HL-60 (cell line): ENCODE results near the gene KRT85.

Experiments used
- DNase-seq, 2 experiments: peaks; one replicate each; pipeline ENCODE4 v3.0.0-alpha.2; 2010 to 2020; ENCODE audit warnings: low read depth in 1 of 2, low spot score in 1 of 2
- H3K27ac ChIP-seq: fragments of 250-450 bp; sonication (Bioruptor Pico); replicated peaks from 2 replicates; pipeline ENCODE4 v1.5.1; 2020; ENCODE audit warnings: mild to moderate bottlenecking, moderate library complexity
- H3K27me3 ChIP-seq: fragments of 250-450 bp; sonication (Bioruptor Pico); 2 replicates; pipeline ENCODE4 v1.5.1; 2021; ENCODE audit warnings: mild to moderate bottlenecking, moderate library complexity; ENCODE audit not compliant: insufficient read depth, poor library complexity, severe bottlenecking
- H3K4me3 ChIP-seq: replicated peaks from 2 replicates; pipeline ENCODE4 v1.5.1; 2011; ENCODE audit warnings: mild to moderate bottlenecking, control low read depth, low read length; ENCODE audit not compliant: insufficient read depth
- GABPA ChIP-seq: IDR thresholded peaks from 2 replicates; pipeline ENCODE4 v1.6.1; 2012; ENCODE audit warnings: low read depth
- POLR2AphosphoS5 ChIP-seq: IDR thresholded peaks from 2 replicates; pipeline ENCODE4 v1.6.1; 2012; ENCODE audit warnings: low read depth
- SPI1 ChIP-seq: IDR thresholded peaks from 2 replicates; pipeline ENCODE4 v1.6.1; 2012; ENCODE audit warnings: low read depth, mild to moderate bottlenecking, borderline replicate concordance
- TF ChIP-seq, protein P1 (sequence below): IDR thresholded peaks from 2 replicates; pipeline ENCODE4 v1.6.1; 2012; ENCODE audit warnings: low read depth; ENCODE audit not compliant: insufficient replicate concordance
- TF ChIP-seq, protein P2 (sequence below): IDR thresholded peaks from one replicate; pipeline ENCODE4 v1.5.1; 2011; ENCODE audit warnings: low read length, control low read depth, inconsistent platforms; ENCODE audit not compliant: insufficient read depth

The KRT85 gene

DNA sequence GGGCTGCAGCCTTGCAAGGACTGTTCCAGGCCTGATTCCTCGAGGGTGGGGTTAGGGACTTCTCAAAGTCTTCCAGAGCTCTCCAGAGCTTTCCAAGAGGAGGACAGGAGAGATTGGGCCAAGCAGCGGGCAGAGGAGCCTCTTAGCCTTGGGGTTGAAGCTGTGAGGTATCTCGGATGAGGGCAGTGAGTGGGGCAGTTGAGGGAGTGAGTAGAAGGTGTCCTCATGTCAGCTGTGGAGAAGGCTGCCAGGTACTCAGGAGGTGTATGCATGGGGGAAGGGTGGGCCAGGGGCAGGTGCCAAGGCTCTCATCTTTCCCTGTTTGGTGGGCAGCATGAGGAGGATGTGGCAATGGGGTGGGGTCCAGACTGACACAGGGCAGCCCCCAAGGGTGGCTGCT lies 53.8 kb downstream of the KRT85 start:
- no peak overlapping the region for H3K27ac ChIP-seq
- H3K4me3 ChIP-seq: no peak overlapping the region
- DNase-seq: no peak
- H3K27me3 ChIP-seq: peaks cover 19% of the 10 kb centered on the region
- TF ChIP-seq, protein P1, sequence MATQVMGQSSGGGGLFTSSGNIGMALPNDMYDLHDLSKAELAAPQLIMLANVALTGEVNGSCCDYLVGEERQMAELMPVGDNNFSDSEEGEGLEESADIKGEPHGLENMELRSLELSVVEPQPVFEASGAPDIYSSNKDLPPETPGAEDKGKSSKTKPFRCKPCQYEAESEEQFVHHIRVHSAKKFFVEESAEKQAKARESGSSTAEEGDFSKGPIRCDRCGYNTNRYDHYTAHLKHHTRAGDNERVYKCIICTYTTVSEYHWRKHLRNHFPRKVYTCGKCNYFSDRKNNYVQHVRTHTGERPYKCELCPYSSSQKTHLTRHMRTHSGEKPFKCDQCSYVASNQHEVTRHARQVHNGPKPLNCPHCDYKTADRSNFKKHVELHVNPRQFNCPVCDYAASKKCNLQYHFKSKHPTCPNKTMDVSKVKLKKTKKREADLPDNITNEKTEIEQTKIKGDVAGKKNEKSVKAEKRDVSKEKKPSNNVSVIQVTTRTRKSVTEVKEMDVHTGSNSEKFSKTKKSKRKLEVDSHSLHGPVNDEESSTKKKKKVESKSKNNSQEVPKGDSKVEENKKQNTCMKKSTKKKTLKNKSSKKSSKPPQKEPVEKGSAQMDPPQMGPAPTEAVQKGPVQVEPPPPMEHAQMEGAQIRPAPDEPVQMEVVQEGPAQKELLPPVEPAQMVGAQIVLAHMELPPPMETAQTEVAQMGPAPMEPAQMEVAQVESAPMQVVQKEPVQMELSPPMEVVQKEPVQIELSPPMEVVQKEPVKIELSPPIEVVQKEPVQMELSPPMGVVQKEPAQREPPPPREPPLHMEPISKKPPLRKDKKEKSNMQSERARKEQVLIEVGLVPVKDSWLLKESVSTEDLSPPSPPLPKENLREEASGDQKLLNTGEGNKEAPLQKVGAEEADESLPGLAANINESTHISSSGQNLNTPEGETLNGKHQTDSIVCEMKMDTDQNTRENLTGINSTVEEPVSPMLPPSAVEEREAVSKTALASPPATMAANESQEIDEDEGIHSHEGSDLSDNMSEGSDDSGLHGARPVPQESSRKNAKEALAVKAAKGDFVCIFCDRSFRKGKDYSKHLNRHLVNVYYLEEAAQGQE: no peak
- TF ChIP-seq, protein P2, sequence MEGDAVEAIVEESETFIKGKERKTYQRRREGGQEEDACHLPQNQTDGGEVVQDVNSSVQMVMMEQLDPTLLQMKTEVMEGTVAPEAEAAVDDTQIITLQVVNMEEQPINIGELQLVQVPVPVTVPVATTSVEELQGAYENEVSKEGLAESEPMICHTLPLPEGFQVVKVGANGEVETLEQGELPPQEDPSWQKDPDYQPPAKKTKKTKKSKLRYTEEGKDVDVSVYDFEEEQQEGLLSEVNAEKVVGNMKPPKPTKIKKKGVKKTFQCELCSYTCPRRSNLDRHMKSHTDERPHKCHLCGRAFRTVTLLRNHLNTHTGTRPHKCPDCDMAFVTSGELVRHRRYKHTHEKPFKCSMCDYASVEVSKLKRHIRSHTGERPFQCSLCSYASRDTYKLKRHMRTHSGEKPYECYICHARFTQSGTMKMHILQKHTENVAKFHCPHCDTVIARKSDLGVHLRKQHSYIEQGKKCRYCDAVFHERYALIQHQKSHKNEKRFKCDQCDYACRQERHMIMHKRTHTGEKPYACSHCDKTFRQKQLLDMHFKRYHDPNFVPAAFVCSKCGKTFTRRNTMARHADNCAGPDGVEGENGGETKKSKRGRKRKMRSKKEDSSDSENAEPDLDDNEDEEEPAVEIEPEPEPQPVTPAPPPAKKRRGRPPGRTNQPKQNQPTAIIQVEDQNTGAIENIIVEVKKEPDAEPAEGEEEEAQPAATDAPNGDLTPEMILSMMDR: no peak
- TF ChIP-seq POLR2AphosphoS5 (no peak), SPI1 (no peak), GABPA (no peak)

GRCh38 chr12:52312086-52312485 lies 55.2 kb downstream of the KRT85 start:
- Histone ChIP-seq H3K4me3 (no peak overlapping the region), H3K27me3 (peaks cover 31% of the 10 kb centered on the region), H3K27ac (no peak overlapping the region)
- TF ChIP-seq SPI1 (no peak), GABPA (no peak), POLR2AphosphoS5 (no peak)
- TF ChIP-seq, protein P2: no peak
- TF ChIP-seq, protein P1: no peak
- DNase-seq: no peak

DNA sequence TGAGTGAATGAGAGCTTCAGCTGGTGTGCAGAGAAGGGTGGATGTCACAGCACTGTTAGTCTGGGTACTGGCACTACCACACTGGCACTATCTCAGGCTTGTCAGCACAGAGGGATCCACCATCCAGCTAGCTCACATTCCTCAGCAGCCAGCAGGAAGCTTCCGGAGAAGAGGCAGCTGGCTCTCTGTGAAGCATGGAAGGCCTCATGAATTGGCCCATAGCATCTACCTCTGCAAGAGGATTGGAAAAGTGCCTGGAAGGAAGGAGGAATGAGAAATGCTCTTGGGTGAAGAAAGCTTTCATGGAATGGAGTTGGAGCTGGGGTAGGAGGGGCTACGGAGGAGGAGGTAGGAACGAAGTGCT lies 56.0 kb downstream of the KRT85 start:
- peaks cover 39% of the 10 kb centered on the region for H3K27me3 ChIP-seq
- no peak for DNase-seq

More for the DNA sequence above, 56.0 kb downstream of the KRT85 start:
- H3K4me3 ChIP-seq: no peak overlapping the region
- TF ChIP-seq, protein P1: no peak
- TF ChIP-seq SPI1 (no peak), POLR2AphosphoS5 (no peak), GABPA (no peak)
- TF ChIP-seq, protein P2: no peak
- H3K27ac ChIP-seq: no peak overlapping the region
